Keratinocyte (primary cell): Measurements from ENCODE around the gene KCNE1. TPM values are rescaled to one million over a fixed set of nuclear protein-coding genes. Genes with fewer than 3 reads are reported as not detected.
A peak's percentile ranks its signal among the peaks of the same experiment; 100 is the strongest.

Experiments used
- DNase-seq: peaks from one replicate; pipeline ENCODE4 v3.0.0-alpha.2; 2011; ENCODE audit warnings: low read depth, missing footprints, low spot score
- FAIRE-seq: peaks from 2 replicates; lab custom pipeline; 2011; peaks lifted over from hg19 to GRCh38; lab: Jason Lieb, UNC
- H2AFZ ChIP-seq: 2 replicates; pipeline ENCODE4 v1.6.0; 2012; ENCODE audit warnings: low read length, control low read depth, inconsistent platforms; ENCODE audit not compliant: control insufficient read depth
- H3K27ac ChIP-seq: 2 replicates; pipeline ENCODE4 v1.5.1; 2011; ENCODE audit warnings: low read length; ENCODE audit not compliant: control insufficient read depth, insufficient read depth
- H3K27me3 ChIP-seq: 3 replicates; pipeline ENCODE4 v1.6.0; 2011; ENCODE audit warnings: low read length; ENCODE audit not compliant: control insufficient read depth, insufficient read depth; ENCODE audit errors: extremely low read depth
- H3K36me3 ChIP-seq, 2 experiments: 2 replicates in 1 of 2; 3 replicates in 1 of 2; pipeline ENCODE4 v1.5.1; 2011; ENCODE audit warnings: low read length in 2 of 2, mild to moderate bottlenecking in 1 of 2; ENCODE audit not compliant: control insufficient read depth in 2 of 2, insufficient read depth in 2 of 2; ENCODE audit errors: extremely low read depth in 1 of 2
- H3K4me1 ChIP-seq: 3 replicates; pipeline ENCODE4 v1.5.1; 2011; ENCODE audit warnings: low read length; ENCODE audit not compliant: control insufficient read depth, insufficient read depth; ENCODE audit errors: extremely low read depth
- H3K4me2 ChIP-seq: 3 replicates; pipeline ENCODE4 v1.6.0; 2011; ENCODE audit warnings: low read depth, low read length; ENCODE audit not compliant: control insufficient read depth, insufficient read depth; ENCODE audit errors: extremely low read depth
- H3K4me3 ChIP-seq, 3 experiments: fragments of 200-600 bp in 1 of 3; sonication (generic) in 1 of 3; 2 replicates in 2 of 3; 3 replicates in 1 of 3; pipeline ENCODE4 v1.5.1; 2011 to 2016; ENCODE audit warnings: low read length in 3 of 3, mild to moderate bottlenecking in 3 of 3, control low read depth in 2 of 3, inconsistent platforms in 1 of 3, low read depth in 1 of 3, mixed read lengths in 1 of 3, mixed run types in 1 of 3, moderate library complexity in 1 of 3; ENCODE audit not compliant: control insufficient read depth in 2 of 3, insufficient read depth in 2 of 3; ENCODE audit errors: extremely low read depth in 1 of 3
- H3K79me2 ChIP-seq: 2 replicates; pipeline ENCODE4 v1.6.0; 2012; ENCODE audit warnings: low read length; ENCODE audit not compliant: control insufficient read depth, insufficient read depth
- H3K9ac ChIP-seq: 3 replicates; pipeline ENCODE4 v1.6.0; 2011; ENCODE audit warnings: low read length; ENCODE audit not compliant: control insufficient read depth, insufficient read depth; ENCODE audit errors: extremely low read depth
- H3K9me1 ChIP-seq: 3 replicates; pipeline ENCODE4 v1.6.0; 2011; ENCODE audit warnings: low read length; ENCODE audit not compliant: control insufficient read depth, insufficient read depth; ENCODE audit errors: extremely low read depth
- H3K9me3 ChIP-seq: 2 replicates; pipeline ENCODE4 v1.5.1; 2012; ENCODE audit warnings: low read depth, low read length; ENCODE audit not compliant: control insufficient read depth
- H4K20me1 ChIP-seq: 3 replicates; pipeline ENCODE4 v1.6.0; 2011; ENCODE audit warnings: low read length; ENCODE audit not compliant: control insufficient read depth, insufficient read depth; ENCODE audit errors: extremely low read depth
- EZH2 ChIP-seq: IDR thresholded peaks from one replicate; pipeline ENCODE4 v1.6.1; 2012; ENCODE audit warnings: inconsistent platforms, mild to moderate bottlenecking, low read length, moderate library complexity
- dilution Hi-C: fragments of 300-500 bp; cut with MboI; formaldehyde crosslinking; loops from one replicate; pipeline ENCODE4 v1.7.0; 2020; ENCODE audit warnings: low sequenced_read_pairs; ENCODE audit not compliant: extremely low pct_ligation_motif_present
- polyA plus RNA-seq, 5 experiments: library from polyadenylated mRNA; depleted of rRNA in 3 of 5; stranded (reverse) in 3 of 5; stranded (forward) in 1 of 5; unstranded in 1 of 5; fragments of >200 nt; gene quantifications; 1 replicate in 1 of 5; 2 replicates in 3 of 5; 3 replicates in 1 of 5; pipeline versions ENCODE4 v1.2.1 to v1.2.3, GENCODE V29; 2011 to 2012; ENCODE audit warnings: missing spikeins in 2 of 5, low read depth in 1 of 5, low replicate concordance in 1 of 5
- TF ChIP-seq, protein P1 (sequence below), 3 experiments: IDR thresholded peaks in 1 of 3; conservative IDR thresholded peaks in 1 of 3; optimal IDR thresholded peaks in 1 of 3; 2 replicates in 2 of 3; 3 replicates in 1 of 3; pipeline versions ENCODE3 to v1.5.1; 2011; ENCODE audit warnings: low read length in 3 of 3, mild to moderate bottlenecking in 3 of 3, moderate library complexity in 2 of 3, control low read depth in 1 of 3, inconsistent platforms in 1 of 3; ENCODE audit not compliant: insufficient read depth in 2 of 3; ENCODE audit errors: extremely low read depth in 1 of 3

The KCNE1 gene
- polyA plus RNA-seq, 1 donor (not counting 4 experiments of a cell fraction or from before 2014, with no cell fraction given), result 0.08 TPM

DNA sequence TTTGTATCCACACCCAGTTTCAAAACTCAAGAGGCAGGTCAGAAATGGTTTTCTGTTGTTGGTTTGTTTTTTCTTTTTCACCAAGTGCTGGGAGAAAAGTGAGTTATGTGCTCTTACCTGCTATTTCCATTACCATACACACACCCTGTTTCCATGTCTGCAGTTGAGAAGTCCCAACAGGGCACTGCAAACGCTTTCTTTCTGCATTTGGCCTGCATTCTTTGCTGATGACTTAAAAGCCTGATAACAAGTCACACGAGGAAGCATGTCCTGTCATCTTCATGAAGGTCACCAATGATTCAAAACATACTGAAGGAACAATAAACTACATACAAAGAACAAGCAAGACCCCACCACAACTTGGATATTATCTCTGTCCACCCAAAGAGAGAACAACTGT is 24.8 kb upstream of the KCNE1 start:
- FAIRE-seq, result peak; percentile 76
- peak; percentile 7 for DNase-seq
- no peak overlapping the region for H3K9ac ChIP-seq

DNA sequence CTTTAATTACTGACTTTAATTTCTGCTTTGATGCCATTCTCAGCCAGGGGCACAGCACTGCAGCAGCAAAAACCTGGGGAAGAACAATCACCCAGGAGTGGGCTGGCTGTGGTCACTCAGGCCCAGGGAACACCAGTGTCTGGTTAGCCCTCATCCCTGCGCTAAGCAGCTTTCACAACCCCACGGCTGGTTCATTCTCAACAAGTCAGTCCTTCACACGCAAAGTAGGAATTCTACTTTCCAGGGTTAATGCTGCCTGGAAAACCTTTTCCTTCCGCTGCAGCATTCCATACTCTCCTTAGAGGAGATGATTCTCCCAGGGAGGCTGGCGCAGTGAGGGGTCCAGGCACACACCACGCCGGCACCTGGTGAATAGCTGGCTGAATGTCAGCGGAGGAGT is 24.3 kb upstream of the KCNE1 start:
- FAIRE-seq (no peak), DNase-seq (no peak)
- Histone ChIP-seq H3K9ac (no peak overlapping the region), H3K79me2 (no peaks in the 10 kb centered on the region), H3K27ac (no peak overlapping the region), H3K4me3 (no peak overlapping the region), H3K4me1 (peaks cover 10% of the 10 kb centered on the region), H4K20me1 (no peaks in the 10 kb centered on the region), H3K9me1 (no peaks in the 10 kb centered on the region), H3K9me3 (no peaks in the 10 kb centered on the region), H3K36me3 (no peaks in the 10 kb centered on the region), H3K4me2 (no peak overlapping the region), H2AFZ (no peak overlapping the region), H3K27me3 (no peaks in the 10 kb centered on the region)
- TF ChIP-seq, protein P1, sequence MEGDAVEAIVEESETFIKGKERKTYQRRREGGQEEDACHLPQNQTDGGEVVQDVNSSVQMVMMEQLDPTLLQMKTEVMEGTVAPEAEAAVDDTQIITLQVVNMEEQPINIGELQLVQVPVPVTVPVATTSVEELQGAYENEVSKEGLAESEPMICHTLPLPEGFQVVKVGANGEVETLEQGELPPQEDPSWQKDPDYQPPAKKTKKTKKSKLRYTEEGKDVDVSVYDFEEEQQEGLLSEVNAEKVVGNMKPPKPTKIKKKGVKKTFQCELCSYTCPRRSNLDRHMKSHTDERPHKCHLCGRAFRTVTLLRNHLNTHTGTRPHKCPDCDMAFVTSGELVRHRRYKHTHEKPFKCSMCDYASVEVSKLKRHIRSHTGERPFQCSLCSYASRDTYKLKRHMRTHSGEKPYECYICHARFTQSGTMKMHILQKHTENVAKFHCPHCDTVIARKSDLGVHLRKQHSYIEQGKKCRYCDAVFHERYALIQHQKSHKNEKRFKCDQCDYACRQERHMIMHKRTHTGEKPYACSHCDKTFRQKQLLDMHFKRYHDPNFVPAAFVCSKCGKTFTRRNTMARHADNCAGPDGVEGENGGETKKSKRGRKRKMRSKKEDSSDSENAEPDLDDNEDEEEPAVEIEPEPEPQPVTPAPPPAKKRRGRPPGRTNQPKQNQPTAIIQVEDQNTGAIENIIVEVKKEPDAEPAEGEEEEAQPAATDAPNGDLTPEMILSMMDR (optimal IDR thresholded peaks at IDR 0.05 in 1 of 3, IDR thresholded peaks at IDR 0.05 in 1 of 3, conservative IDR thresholded peaks at IDR 0.05 in 1 of 3; ENCODE audit: extremely low read depth in 1 of 3, insufficient read depth in 2 of 3, low read length in 3 of 3), result no peak
- TF ChIP-seq EZH2, result no peak
- dilution Hi-C loops, result no loop called here

More for the DNA sequence above, 24.8 kb upstream of the KCNE1 start:
- TF ChIP-seq, protein P1 (optimal IDR thresholded peaks at IDR 0.05 in 1 of 3, IDR thresholded peaks at IDR 0.05 in 1 of 3, conservative IDR thresholded peaks at IDR 0.05 in 1 of 3; ENCODE audit: extremely low read depth in 1 of 3, insufficient read depth in 2 of 3, low read length in 3 of 3), result no peak
- no peak for TF ChIP-seq EZH2
- Histone ChIP-seq H3K4me2 (peak overlapping the region; percentile 7), H3K4me3 (no peak overlapping the region), H3K9me3 (no peaks in the 10 kb centered on the region), H4K20me1 (no peaks in the 10 kb centered on the region), H3K27ac (no peak overlapping the region), H3K27me3 (no peaks in the 10 kb centered on the region), H3K4me1 (peaks cover 10% of the 10 kb centered on the region), H3K9me1 (no peaks in the 10 kb centered on the region), H3K79me2 (no peaks in the 10 kb centered on the region), H2AFZ (no peak overlapping the region), H3K36me3 (no peaks in the 10 kb centered on the region)
- dilution Hi-C loops, result no loop called here
